HFF-Myc (cell line): Measurements from ENCODE around the gene LTO1.

ENCODE experiments used
- DNase-seq: peaks from one replicate; pipeline ENCODE4 v3.0.0-alpha.2; 2011; ENCODE audit warnings: low read depth; ENCODE audit errors: extremely low read depth
- H3K4me3 ChIP-seq: replicated peaks from 2 replicates; pipeline ENCODE4 v1.5.1; 2011; ENCODE audit warnings: low read depth, mild to moderate bottlenecking, control low read depth, low read length
- TF ChIP-seq, protein P1 (sequence below): IDR thresholded peaks from 2 replicates; pipeline ENCODE4 v1.5.1; 2012; ENCODE audit warnings: mild to moderate bottlenecking, low read depth, low read length, control low read depth; ENCODE audit errors: missing control alignments

Gene LTO1

DNA sequence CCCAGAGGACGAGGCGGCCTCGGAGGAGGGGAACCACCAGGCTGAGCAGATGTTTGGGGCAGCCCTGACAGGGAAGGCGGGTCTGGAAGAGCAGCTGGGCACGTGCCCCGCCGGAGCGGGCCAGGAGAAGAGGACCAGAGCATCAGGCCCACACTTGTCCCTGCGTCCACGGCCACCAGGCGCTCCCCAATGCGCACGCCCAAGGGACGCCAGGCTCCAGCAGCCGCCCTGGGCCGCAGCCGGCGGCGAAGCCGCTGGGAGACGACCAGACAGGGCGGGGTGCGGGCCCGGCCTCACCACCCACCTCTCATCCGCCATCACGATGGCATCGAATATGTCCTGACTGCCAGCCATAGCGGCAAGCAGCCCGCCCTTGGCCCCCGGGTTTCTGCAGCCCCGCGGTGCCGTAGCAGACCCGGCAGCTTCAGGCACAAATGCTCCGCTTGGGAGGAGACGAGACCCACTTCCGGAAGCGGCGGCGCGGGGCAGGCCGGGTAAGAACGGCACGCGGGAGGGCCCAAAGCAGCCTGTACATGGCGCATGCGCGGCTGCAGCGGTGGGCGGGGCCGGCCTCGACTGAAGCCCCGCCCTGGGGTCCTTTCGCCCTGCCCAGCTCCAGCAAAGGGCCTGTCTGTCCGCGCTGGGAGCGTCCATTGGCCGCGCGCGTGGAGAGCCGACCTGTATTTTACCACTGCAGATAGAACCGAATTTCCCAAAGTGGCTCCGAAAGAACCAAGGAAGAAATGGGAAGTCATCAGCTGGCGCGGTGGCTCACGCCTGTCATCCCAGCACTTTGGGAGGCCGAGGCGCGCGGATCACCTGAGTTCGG, at the start of gene LTO1:
Gene LTO1, minus strand, starts transcription at position 468 of the 829 bp plus-strand sequence. Its CDS starts 114 bp downstream, at position 354.
- DNase-seq, result peak; percentile 78
- TF ChIP-seq, protein P1, sequence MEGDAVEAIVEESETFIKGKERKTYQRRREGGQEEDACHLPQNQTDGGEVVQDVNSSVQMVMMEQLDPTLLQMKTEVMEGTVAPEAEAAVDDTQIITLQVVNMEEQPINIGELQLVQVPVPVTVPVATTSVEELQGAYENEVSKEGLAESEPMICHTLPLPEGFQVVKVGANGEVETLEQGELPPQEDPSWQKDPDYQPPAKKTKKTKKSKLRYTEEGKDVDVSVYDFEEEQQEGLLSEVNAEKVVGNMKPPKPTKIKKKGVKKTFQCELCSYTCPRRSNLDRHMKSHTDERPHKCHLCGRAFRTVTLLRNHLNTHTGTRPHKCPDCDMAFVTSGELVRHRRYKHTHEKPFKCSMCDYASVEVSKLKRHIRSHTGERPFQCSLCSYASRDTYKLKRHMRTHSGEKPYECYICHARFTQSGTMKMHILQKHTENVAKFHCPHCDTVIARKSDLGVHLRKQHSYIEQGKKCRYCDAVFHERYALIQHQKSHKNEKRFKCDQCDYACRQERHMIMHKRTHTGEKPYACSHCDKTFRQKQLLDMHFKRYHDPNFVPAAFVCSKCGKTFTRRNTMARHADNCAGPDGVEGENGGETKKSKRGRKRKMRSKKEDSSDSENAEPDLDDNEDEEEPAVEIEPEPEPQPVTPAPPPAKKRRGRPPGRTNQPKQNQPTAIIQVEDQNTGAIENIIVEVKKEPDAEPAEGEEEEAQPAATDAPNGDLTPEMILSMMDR, result no peak
- H3K4me3 ChIP-seq, result peak within 1 kb of the TSS; percentile 85

DNA sequence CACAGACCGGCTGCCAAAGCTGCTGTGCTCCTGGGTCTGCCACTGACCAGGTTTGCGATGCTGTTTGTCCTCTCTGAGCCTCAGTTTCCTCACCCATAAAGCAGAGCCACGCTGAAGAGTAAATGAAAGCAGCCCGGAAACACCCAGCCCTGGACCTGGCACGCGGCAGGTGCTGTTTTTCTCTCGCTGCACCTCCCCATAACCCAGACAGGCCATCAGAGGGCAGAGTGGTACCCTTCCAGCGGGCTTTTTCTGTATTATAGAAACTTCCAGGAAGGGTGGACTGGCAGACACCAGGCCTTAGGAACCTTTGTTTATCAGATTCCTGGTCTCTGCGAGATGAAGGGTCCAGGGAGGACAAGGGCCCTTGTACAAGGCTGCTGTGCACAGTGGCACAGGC, 46.6 kb upstream of the LTO1 start:
- no peak for DNase-seq
- TF ChIP-seq, protein P1, result peak; percentile 14
- no peak overlapping the region for H3K4me3 ChIP-seq

DNA sequence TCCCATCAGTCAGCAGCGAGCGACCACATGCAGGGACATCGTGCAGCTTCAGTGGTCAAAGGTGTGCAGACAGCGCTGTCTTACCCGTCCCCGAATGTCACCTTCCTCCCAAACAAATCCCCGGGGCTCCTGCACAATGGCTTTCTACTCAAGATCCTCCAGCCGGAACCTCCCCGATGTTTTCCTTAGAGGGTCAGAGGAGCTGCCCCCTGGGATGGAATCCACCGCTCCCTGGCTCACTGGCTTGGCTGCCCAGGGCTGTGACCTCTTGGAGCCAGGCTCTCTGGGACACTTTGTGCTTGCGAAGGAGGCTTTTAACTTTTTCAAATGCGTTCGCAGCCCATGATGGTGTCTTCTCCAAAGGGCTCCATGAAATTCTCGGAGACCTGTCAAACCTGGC, 46.0 kb upstream of the LTO1 start:
- no peak overlapping the region for H3K4me3 ChIP-seq
- no peak for DNase-seq
- TF ChIP-seq, protein P1, result no peak

- H3K4me3 ChIP-seq, result no peak overlapping the region
- TF ChIP-seq, protein P1, result no peak
- DNase-seq, result no peak
These were observed 43.8 kb upstream of the LTO1 start for GRCh38 chr11:69718912-69719311.

GRCh38 chr11:69718147-69718546, 43.0 kb upstream of the LTO1 start:
- TF ChIP-seq, protein P1, result peak; percentile 57
- H3K4me3 ChIP-seq, result no peak overlapping the region
- no peak for DNase-seq

- no peak for DNase-seq
- TF ChIP-seq, protein P1, result no peak
- no peak overlapping the region for H3K4me3 ChIP-seq
These were observed 42.0 kb upstream of the LTO1 start for GRCh38 chr11:69716891-69717747.
